LHCN-M2 (cell line): ENCODE data around the gene OR4B1. TPM values are rescaled to one million over a fixed set of nuclear protein-coding genes. Genes with fewer than 3 reads are reported as not detected.
A peak's percentile ranks its signal among the peaks of the same experiment; 100 is the strongest.
"Not testable (repeated sequence)": the region's sequence is repeated elsewhere in the genome, so short reads cannot be mapped to it uniquely, and the experiment has no call there.

Experiments used
- DNase-seq: peaks from one replicate; pipeline ENCODE4 v3.0.0-alpha.2; 2012; ENCODE audit warnings: low read depth
- polyA plus RNA-seq: library from polyadenylated mRNA; unstranded; fragments of >200 nt; gene quantifications from one replicate; pipeline ENCODE4 v1.2.1, GENCODE V29; 2012; ENCODE audit warnings: missing spikeins
- total RNA-seq: library from RNA; depleted of rRNA; stranded (reverse); fragments of >200 nt; gene quantifications from 2 replicates; pipeline ENCODE4 v1.2.3, GENCODE V29; 2014; rRNA removed

The OR4B1 gene
- total RNA-seq = not detected in 2 replicates
- polyA plus RNA-seq = not detected

GRCh38 chr11:48216510-48216909 lies at the start of gene OR4B1:
TSS of gene OR4B1 (plus strand) at chr11:48216810. CDS start at chr11:48216810, 0 bp downstream.
- DNase-seq = no peak

DNA sequence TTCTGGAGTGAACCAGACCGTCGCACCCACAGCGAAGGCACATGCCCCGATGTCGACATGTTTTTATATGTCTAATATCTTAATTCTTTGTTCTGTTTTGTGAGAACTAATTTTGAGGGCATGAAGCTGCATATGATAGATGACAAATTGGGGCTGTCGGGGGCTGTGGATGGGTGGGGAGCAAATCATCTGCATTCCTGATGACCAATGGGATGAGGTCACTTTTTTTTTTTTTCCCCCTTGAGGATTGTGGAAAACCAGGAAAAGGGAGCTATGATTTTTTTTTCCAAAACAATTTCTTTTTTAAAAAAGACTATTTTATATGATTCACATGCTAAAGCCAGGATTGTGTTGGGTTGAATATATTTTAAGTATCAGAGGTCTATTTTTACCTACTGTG lies 49.2 kb upstream of the OR4B1 start:
- DNase-seq = peak; percentile 20

DNA sequence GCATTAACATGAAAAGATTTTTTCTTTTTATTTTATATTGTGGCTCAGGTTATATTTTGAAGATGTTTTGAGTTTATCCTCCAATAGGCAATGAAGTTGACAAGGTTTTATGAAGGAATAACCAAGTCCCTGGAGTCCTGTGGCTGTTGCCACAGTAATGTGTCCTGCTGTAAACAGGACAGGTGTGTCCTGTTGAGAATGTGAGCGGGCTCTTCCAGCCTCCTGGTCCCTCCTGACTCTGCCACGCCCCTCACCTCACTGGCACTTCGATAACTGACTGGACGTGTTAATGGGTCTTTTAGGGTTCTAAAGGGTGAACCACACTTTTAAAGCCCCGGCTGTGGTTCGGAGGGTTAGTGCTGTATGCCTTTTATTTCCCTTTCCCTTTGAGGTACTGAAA lies 47.8 kb upstream of the OR4B1 start:
- no peak for DNase-seq

DNA sequence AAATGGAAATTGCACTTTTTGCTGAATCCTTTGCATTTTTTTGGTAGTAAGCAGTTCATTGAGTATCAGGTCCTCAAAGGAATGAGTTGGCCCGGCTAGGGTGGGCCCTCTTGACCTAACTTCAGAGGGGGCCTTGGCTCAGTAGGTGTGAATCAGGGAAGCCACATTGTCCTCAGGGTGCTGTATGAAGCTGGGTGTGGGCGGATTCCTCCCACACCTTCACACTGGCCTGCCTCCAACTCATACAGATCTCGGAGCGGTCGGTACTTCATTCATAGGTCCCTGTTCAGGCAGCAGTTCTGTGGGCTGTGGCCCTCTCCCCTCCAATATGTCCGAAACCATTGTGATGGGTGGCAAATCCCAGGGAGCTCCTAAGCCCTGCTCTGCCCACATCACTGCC lies 47.4 kb upstream of the OR4B1 start:
- no peak for DNase-seq

GRCh38 chr11:48169717-48170116 lies 46.9 kb upstream of the OR4B1 start:
- no peak for DNase-seq

DNA sequence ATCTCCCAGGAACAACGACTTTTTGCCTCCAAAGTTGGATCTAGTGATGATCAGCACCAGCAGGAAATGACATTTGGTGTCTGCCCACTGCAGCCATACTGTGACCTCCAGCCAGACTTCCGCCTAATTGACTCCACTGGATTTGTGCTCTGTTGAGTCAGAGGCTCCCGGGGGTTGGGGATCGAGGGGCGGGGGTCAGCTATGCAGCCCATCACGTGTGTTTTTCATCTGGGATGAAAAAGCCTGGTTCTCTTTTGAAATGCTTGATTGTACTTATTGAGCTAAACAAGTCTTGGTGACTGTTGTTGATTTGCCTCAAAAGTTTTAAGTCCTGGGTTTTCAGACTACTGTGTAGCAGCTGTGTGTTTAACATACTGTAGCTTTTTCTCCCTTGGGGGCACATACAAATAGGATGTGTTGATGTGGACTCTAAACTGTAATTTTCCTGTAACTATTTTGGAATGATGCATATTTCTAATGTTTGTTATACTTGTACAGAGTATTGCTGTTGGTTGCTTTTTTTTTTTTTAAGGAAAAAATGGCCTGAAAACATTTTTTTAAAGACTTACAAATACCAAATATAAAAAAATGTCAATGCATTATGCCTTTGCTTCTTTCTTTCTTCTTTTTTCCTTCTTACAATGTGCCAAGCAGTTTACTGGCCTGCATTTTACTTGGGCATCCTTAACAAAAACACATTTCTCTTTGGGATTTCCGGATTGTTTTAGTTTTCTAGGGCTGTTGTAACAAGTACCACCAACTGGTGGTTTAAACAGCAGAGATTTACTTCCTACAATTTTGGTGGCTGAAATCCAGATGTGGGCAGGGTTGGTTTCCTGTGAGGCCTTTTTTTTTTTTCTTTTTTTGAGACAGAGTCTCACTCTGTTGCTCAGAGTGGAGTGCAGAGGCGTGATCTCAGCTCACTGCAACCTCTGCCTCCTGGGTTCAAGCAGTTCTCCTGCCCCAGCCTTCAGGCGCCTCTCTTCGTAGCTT lies 46.1 kb upstream of the OR4B1 start:
- peak; percentile 47 for DNase-seq

- DNase-seq = peak; percentile 49
These were observed 43.6 kb upstream of the OR4B1 start for GRCh38 chr11:48172818-48173609.

DNA sequence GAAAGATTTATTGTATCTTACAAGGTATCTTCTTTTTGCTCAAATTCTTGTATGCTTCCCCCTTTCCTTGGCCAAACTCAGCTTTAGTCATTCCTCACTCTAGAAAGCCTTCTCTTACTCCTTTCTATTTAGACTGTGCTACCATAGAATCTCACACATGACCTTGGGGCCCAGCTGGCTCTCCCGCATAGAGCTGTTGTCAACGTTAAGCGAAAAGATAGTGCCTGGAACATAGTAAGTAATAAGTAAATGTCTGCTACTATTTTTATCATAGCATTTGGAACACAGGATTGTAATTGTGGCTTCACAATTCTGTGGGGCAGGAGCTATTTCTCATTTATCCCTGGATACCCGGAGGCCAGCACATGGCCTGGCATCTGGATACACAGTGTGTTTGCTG lies 38.9 kb upstream of the OR4B1 start:
- DNase-seq = no peak

DNA sequence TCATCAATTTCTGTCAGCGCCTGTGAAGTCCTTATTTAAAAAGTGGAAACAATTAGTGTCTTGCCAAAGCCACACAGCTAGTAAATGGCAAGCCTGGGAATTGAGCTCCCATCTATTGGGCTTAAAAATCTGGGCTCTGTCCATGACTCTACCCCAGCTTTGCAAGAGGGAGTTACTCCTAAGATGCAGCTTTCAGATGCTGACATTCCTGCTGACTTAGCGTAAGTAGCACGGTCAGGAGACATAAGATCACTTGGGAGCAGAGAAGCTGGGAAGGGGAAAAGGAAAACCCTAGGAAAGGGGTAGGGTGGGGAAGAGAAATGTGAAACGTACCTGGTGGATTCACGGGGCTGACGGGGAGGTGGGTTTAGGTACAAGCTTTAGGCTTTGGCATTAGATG lies 36.0 kb upstream of the OR4B1 start:
- DNase-seq = no peak

- no peak for DNase-seq
These were observed 33.6 kb upstream of the OR4B1 start for GRCh38 chr11:48182860-48183526.

DNA sequence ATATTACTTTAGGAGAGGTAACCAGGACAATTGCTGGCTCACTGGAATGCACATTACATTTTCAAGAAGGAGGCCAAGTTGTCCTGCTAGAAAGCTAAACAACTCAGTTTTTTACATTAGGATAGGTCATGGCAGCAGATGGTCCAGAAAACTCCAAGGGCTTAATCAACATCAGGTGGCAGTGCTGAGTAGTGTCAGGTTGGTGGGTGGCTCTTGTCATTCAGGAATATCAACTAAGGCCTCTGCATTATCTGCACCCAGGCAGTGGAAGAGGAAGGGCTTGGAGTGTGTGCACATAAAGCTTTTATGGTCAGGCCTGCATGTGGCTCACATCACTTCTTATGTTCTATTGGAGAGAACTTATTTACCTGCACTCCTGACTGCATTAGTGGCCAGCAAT lies 32.2 kb upstream of the OR4B1 start:
- DNase-seq = no peak

DNA sequence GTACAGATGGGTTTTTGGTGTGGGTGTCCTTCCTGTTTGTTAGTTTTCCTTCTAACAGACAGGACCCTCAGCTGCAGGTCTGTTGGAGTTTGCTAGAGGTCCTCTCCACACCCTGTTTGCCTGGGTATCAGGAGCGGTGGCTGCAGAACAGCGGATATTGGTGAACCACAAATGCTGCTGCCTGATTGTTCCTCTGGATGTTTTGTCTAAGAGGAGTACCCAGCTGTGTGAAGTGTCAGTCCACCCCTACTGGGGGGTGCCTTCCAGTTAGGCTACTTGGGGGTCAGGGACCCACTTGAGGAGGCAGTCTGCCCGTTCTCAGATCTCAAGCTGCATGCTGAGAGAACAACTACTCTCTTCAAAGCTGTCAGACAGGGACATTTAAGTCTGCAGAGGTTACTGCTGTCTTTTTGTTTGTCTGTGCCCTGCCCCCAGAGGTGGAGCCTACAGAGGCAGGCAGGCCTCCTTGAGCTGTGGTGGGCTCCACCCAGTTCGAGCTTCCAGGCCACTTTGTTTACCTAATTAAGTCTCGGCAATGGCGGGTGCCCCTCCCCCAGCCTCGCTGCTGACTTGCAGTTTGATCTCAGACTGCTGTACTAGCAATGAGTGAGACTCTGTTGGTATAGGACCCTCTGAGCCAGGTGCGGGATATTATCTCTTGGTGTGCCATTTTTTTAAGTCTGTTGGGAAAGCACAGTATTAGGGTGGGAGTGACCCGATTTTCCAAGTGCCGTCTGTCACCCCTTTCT lies 25.5 kb upstream of the OR4B1 start:
- not testable (repeated sequence) for DNase-seq

GRCh38 chr11:48193876-48194275 lies 22.7 kb upstream of the OR4B1 start:
- peak; percentile 15 for DNase-seq

DNA sequence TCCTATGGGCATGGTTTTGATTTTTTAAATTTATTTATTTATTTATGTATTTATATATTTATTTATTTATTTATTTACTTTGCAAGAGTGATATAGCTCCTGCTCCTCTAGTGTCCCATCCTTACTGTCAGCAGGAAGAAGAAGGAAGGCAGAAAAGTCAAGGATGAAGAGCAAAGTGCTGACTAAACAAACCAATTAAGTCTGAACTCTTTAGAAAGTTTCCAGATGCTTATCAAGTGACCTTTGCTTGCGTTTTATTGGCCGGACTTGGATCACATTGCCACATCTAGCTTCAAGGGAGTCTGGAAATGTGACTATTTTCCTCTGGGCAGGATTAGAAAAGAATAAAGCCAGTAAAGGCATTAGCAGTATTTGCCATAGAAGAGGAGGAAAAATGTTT lies 8.7 kb upstream of the OR4B1 start:
- DNase-seq = no peak

DNA sequence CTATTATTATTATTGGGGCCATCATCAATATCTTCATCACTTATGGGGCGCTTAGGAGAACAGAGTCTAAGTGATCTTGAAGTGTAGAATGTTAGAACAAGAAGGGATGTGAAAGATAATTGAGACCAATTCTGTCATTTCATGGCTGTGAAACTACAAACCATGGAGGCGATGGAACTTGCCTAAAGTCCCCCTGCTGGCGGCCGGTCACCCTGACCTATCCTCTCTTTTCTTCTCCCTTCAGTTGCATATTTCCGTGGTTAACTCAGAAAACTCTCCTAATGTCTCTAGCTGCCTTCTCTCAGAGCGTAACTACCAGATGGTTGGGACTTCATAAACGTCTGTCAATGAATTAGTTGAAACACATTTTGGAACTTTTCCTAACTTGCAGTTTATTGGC lies 6.6 kb upstream of the OR4B1 start:
- peak; percentile 0 for DNase-seq

GRCh38 chr11:48228761-48229160 lies 12.2 kb downstream of the OR4B1 start:
- no peak for DNase-seq

- DNase-seq = not testable (repeated sequence)
These were observed 13.4 kb downstream of the OR4B1 start for GRCh38 chr11:48230057-48230456.

GRCh38 chr11:48237727-48238126 lies 21.1 kb downstream of the OR4B1 start:
- no peak for DNase-seq

GRCh38 chr11:48242501-48242900 lies 25.9 kb downstream of the OR4B1 start:
- no peak for DNase-seq

- DNase-seq = no peak
These were observed 28.2 kb downstream of the OR4B1 start, which contains the start of gene OR4X2 for GRCh38 chr11:48244804-48245203. TSS of gene OR4X2 (plus strand) at chr11:48245104. CDS start at chr11:48245104, 0 bp downstream.

- no peak for DNase-seq
These were observed 32.3 kb downstream of the OR4B1 start for GRCh38 chr11:48248902-48249301.
